HG03103 (cell line): ENCODE results near the gene SEMA4G.
"Not testable (repeated sequence)": the region's sequence is repeated elsewhere in the genome, so short reads cannot be mapped to it uniquely, and the experiment has no call there.

Source experiments
- ATAC-seq: cut with Tn5 transposase; IDR thresholded peaks from one replicate; pipeline ENCODE4 v1.9.1; 2021; ENCODE audit warnings: low read depth; ENCODE audit not compliant: unreplicated experiment

Gene SEMA4G

DNA sequence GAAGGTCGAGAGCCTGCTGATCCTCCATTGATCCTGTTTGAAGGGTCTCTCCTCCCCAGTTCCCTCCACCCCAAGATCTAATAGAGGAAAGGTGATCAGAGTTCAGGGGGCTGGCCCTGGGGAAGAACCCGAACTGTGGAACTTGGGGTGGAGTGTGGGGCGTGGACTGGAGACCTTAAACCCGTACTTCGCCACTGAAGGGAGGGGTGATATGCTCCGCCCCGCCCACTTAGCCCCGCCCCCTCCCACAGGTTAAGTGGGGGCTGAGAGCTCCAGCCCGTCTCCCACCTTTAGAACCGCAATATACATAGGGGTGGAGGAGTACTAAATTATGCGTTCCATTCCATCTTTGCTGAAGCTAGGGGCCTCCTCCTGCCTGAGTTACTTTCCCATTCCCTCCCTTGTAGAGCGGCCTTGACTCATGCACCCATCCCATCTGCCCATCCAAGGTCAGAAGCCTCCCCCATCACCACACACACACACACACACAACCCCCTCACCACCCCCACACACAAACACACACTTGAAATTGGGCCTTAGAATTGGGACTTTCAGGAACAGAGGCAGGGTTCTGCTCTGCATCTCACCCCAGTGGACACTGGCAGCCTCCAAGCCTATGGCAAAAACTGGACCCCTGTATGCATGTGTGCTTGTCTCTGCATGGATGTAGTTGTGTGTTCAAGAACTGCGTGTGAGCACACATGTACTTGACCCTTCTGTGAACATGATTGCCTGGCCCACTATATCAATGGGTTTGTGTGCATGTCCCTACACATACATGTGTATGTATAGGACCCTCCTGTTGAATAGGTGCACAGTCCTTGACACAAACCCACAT lies 991 bp downstream of the SEMA4G start:
- ATAC-seq = no peak

DNA sequence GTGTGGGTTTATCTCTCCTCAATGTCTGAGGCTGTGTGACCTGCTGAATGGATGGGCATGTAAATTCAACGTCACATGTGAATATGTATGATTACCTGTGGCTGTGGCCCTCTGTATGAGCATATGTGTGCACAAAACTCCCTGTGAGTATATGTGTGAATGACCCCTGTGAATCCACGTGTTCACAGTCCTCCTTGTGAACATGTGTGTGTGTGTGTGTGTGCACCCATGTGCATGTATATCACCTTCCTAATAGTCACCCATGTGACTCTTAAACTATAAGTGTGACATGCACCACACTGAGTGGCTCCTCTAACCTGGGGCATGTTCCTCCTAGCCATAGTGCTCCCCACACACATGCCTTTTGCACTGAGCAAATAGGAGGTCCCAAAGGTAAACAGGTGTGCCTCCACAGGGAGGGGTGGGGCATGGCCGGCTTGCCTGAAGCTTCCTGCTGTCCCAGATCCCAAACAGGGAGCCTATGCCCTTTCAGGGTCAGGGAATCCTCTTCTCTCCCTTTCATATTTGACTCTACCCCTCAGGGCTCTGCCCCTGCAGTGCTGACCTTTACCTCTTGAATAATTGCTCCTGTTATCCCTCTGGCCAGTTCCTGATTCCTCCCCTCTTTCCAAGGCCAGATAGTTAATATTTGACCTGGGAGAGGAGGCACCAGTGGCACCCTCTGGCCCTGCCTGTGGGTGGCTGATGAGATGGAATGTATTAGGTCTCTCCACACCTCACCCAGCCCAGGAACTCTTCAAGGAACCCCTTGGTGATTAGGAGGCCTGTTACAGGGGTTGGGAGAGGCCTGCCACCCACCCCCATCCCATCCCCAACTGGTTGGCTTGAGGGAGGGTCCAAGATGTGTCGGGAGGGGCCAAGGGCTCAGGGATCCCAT lies 1.9 kb downstream of the SEMA4G start:
- no peak for ATAC-seq

DNA sequence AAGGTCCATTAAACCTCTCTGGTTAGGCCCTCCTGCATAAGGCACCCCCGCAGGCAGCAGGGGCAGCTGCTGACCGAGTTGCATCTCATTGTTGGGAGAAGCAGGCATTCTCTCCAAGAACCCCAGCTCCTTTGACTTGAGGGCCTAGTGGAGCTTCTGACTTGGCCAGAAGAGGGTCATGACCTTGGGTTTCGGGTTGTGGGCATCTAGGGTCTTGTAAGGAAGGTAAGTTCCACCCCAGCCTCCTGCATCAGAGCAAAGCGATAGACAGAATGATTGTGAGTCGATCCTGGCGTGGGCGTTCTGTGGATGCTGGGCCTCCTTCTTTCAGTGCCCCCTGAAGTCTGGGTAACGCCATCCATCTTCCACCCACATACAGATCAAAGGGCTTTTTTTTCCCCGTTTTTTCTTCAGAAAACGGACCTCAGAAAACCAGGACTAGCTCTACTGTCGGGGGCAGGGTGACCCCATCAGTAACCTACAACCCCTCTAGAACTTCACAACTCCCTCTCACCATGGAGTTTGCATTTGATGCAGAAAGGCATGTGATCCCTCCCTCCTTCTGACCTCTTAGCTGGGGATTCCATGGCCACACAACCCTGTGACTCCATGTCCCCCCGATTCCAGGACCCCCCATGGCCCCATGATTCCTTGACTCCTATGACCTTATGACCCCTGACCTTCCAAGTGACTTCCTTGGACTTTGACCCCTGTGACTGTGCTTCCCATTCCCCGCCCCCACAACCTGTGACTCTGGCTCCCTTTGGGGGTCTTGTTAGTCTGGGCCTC lies 3.0 kb downstream of the SEMA4G start:
- ATAC-seq = no peak

DNA sequence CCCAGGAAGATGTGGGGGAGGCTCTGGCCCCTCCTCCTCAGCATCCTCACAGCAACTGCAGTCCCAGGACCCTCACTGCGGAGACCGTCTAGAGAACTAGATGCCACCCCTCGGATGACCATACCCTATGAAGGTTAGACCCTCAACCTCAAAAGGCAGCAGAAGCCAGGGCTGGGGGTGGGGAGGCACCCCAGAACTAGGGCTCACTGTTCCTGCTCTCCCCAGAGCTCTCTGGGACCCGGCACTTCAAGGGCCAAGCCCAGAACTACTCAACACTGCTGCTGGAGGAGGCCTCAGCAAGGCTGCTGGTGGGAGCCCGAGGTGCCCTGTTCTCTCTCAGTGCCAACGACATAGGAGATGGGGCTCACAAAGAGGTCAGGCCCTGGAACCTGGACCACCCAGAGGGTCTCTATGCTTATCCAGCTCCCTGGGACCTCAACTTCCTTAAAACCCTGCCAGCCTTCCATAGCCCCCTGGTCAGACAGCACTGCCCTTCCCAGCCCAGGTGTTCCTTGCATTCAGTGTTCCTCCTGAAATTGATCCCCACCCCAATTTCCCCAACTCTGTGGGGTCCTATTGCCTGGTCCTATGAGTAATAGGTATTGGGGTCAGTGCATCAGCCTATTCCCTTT lies 3.7 kb downstream of the SEMA4G start:
- no peak for ATAC-seq

DNA sequence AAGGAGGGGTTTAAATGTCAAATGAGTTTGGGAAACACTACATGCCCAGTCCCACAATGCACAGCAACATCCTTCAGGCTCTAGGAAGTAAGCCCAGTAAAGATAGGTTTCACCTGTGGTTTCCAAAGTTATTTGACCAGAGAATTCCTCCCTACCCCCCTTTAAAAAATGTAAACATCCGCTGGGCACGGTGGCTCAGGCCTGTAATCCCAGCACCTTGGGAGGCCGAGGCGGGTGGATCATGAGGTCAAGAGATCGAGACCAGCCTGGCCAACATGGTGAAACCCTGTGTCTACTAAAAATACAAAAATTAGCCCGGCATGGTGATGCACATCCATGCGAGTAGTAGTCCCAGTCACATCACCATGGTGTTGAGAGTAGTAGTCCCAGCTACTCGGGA lies 6.1 kb downstream of the SEMA4G start:
- ATAC-seq = not testable (repeated sequence)

DNA sequence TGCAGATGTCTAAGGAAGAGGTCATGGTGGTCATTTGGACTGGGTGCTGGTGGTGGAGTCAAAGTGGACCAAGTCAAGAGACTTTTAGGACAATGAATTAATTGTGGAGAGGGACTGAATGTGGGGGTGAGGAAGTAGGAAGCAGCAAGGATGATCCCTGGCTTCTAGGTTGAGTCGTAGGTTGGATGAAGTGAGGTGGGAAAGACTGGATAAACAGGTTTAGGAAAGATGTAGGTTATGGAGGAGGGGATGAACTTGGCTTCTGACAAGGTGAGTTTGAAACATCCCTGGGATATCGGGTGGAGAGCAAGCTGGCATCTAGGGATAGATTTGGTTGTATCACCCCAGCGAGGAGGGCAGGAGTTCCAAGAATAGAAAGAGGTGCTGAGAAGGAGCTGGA lies 7.6 kb downstream of the SEMA4G start:
- ATAC-seq = no peak

DNA sequence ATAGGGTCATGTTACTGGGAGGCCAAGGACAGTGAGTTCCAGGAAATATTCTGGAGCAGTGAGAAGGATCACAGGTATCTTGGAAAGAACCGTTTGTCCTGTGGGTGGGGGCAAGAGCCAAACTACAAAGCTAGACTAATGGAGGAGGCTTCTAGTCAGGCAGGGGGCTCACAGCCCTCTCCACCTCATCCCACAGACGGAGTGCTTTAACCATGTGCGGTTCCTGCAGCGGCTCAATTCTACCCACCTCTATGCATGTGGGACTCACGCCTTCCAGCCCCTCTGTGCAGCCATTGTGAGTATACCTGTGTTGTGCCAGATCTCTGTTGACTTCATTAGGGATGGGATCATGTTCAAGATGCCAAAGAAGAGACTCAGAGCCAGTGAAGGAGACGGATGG lies 8.1 kb downstream of the SEMA4G start:
- no peak for ATAC-seq

GRCh38 chr10:100978121-100978900 lies 9.0 kb downstream of the SEMA4G start:
- no peak for ATAC-seq

DNA sequence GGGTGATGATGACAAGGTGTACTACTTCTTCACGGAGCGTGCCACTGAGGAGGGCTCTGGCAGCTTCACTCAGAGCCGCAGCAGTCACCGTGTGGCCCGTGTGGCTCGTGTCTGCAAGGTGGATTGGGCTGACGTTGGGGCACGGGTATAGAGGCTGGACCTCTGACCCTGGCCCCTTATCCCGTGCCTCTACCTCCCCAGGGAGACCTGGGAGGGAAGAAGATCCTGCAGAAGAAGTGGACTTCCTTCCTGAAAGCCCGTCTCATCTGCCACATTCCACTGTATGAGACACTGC lies 9.5 kb downstream of the SEMA4G start:
- no peak for ATAC-seq

DNA sequence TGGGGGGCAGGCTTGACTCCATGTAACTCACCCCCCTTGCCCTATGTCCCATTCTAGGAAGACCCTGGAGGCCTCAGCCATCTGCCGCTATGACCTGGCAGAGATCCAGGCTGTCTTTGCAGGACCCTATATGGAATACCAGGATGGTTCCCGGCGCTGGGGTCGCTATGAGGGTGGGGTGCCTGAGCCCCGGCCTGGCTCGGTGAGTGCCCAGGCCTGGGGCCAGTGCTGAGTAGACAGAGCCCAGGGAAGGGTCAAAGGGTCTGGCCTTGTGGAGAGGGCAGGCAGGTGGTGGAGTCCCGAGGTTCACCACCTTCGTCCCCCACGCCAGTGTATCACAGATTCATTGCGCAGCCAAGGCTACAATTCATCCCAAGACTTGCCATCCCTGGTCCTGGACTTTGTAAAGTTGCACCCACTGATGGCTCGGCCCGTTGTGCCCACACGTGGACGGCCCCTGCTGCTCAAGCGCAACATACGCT lies 10.5 kb downstream of the SEMA4G start:
- ATAC-seq = no peak

GRCh38 chr10:100980311-100980710 lies 11.0 kb downstream of the SEMA4G start:
- ATAC-seq = no peak

- ATAC-seq = no peak
Observed at GRCh38 chr10:100980711-100981110, 11.4 kb downstream of the SEMA4G start.

- no peak for ATAC-seq
Observed at GRCh38 chr10:100981178-100981772, 12.0 kb downstream of the SEMA4G start.

DNA sequence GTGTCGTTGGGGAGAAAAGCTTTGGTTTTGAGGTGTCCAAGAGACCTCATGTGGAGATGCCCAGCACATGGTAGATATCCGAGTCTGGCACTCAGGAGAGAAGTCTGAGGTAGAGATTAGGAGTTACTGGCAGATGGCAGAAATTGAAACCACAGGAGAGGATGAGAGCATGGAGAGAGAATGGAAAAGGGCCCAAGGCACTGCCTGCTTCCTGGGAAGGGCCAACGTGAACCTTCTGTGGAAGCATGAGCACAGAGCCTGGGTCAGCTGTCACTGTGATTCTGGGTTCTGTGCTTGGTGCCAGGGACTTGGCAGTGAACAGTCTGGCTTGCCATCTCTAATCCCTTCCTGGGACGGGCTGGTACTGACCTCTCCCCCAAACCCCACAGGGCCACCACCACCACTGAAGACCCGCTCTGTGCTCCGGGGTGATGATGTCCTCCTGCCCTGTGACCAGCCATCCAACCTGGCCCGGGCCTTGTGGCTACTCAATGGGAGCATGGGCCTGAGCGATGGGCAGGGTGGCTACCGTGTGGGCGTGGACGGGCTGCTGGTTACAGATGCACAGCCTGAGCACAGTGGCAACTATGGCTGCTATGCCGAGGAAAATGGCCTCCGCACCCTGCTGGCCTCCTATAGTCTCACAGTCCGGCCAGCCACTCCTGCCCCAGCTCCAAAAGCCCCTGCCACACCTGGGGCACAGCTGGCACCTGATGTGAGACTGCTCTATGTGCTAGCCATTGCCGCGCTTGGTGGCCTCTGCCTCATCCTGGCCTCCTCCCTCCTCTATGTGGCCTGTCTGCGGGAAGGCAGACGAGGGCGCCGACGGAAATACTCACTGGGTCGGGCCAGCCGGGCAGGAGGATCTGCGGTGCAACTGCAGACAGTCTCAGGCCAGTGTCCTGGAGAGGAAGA lies 13.9 kb downstream of the SEMA4G start:
- no peak for ATAC-seq

- ATAC-seq = no peak
Observed at GRCh38 chr10:100983868-100984671, 14.8 kb downstream of the SEMA4G start.

- no peak for ATAC-seq
Observed at GRCh38 chr10:100984672-100985177, 15.4 kb downstream of the SEMA4G start.

DNA sequence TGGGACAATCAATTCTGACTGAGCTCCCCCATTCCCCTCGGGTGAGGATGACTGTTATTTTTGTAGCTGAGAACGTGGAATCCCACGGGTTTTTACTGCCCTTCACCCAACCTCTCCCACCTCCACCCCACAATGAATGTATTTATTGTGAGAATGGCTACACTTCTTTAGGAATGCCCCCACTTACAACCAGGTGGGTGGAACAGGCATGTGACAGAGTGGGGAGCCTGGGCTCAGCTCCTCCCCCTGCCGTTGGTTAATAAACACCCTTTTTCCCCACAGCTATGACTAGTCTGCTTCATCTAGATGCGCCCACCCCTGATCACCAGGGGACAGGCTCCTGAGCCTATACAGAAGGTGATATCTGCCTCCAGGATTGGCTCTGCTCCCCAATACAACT lies 16.0 kb downstream of the SEMA4G start:
- no peak for ATAC-seq
